BLaER1 treated with 17β-estradiol and CSF1 and Interleukin-3, amounts not matched to agents 10 nM and 100 nM (cell line): ENCODE results near the gene GALNT18.

ENCODE experiments used
- H3K27ac ChIP-seq, 11 experiments: shearing (Covaris generic); formaldehyde crosslinking; 2 replicates each; pipeline ENCODE4 v1.8.1; 2022
- H3K27me3 ChIP-seq, 11 experiments: shearing (Covaris generic); formaldehyde crosslinking; 2 replicates each; pipeline ENCODE4 v1.8.1; 2022
- H3K36me3 ChIP-seq, 11 experiments: shearing (Covaris generic); formaldehyde crosslinking; 2 replicates each; pipeline ENCODE4 v1.8.1; 2022
- H3K4me1 ChIP-seq, 10 experiments: shearing (Covaris generic); formaldehyde crosslinking; 2 replicates each; pipeline ENCODE4 v1.8.1; 2022
- H3K4me2 ChIP-seq, 11 experiments: shearing (Covaris generic); formaldehyde crosslinking; 2 replicates each; pipeline ENCODE4 v1.8.1; 2022
- H3K4me3 ChIP-seq, 10 experiments: shearing (Covaris generic); formaldehyde crosslinking; 2 replicates each; pipeline ENCODE4 v1.8.1; 2022
- H3K9ac ChIP-seq, 11 experiments: shearing (Covaris generic); formaldehyde crosslinking; 2 replicates each; pipeline ENCODE4 v1.8.1; 2022
- H3K9me3 ChIP-seq, 11 experiments: shearing (Covaris generic); formaldehyde crosslinking; replicated peaks in 1 of 11; 2 replicates each; pipeline ENCODE4 v1.8.1; 2022
- H4K20me1 ChIP-seq, 11 experiments: shearing (Covaris generic); formaldehyde crosslinking; 2 replicates each; pipeline ENCODE4 v1.8.1; 2022
- Cebpa-rat ChIP-seq, 11 experiments: shearing (Covaris generic); IDR thresholded peaks; 2 replicates each; pipeline ENCODE4 v1.8.1; 2022

The GALNT18 gene

DNA sequence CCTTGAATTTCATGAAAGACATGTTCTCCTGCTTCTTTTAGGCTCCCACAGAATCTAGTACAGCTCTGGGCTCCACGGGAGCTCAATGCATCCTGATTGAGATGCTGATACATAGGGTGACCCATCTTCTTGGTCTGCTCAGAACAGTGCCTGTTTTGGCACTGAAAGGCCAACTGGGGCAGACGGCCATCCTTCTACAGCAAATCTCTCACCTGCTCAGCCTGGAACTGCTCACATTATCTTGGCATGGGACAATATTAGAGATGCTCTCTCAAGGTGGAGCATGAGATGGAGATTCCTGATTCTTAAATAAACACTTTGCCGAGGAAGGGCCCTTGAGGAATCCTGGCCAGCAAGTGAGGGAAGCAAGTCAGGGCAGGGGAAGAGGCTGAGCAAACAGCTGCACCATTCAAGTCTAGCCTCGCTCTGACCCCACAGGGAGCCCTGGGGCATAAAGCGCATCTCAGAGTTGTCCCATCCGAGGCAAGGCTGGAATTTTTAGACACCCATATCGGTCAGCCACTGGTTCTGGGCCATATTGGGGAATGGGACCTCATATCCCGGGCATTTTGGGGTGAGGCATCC, 210.3 kb downstream of the GALNT18 start:
- no peak for TF ChIP-seq Cebpa-rat (IDR thresholded peaks at IDR 0.05)
- Histone ChIP-seq H3K27me3 (peaks cover 96 to 100% (median 100%) of the 10 kb centered on the region in 11 experiments), H3K4me1 (peaks cover 6 to 26% (median 10%) of the 10 kb centered on the region in 10 experiments)

DNA sequence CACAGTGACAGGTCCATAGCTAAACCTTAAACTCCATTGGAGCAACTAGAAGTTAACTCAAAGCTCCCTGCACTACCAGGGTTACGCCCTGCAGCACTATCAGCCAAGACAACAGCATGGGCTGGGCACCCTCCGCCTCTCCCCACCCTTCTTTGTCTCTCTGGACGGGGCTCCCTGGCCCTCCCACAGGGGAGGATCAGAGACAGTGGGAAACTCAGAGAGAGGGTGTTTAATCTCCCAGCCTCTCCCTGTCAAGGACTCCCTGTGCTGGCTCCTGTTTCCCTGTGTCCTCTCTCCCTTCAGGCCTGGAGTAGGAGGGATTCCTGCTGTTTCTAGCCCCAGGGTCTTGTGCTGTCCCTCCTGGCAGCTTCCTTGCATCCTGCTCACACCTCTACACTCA, 211.9 kb downstream of the GALNT18 start:
- Histone ChIP-seq H3K9ac (no peak overlapping the region), H3K9me3 (0 out of 22 replicates have a peak, but pooled peaks cover 0 to 3% (median 0%) of the 10 kb centered on the region in 11 experiments), H3K36me3 (no peaks in the 10 kb centered on the region), H4K20me1 (peaks cover 0 to 97% (median 73%) of the 10 kb centered on the region in 11 experiments; a peak in 17 of 22 replicates), H3K4me3 (no peak overlapping the region), H3K4me1 (peaks cover 0 to 10% (median 0%) of the 10 kb centered on the region in 10 experiments; a peak in 3 of 20 replicates), H3K27me3 (peaks cover 100% of the 10 kb centered on the region in 11 experiments), H3K4me2 (no peak overlapping the region), H3K27ac (no peak overlapping the region)
- no peak for TF ChIP-seq Cebpa-rat (IDR thresholded peaks at IDR 0.05)

More for the DNA sequence above, 210.3 kb downstream of the GALNT18 start:
- Histone ChIP-seq H3K9ac (no peak overlapping the region), H3K27ac (no peak overlapping the region), H3K9me3 (0 out of 22 replicates have a peak, but pooled peaks cover 0 to 3% (median 0%) of the 10 kb centered on the region in 11 experiments), H3K4me2 (no peak overlapping the region), H3K36me3 (no peaks in the 10 kb centered on the region), H3K4me3 (no peak overlapping the region), H4K20me1 (peaks cover 0 to 99% (median 85%) of the 10 kb centered on the region in 11 experiments; a peak in 20 of 22 replicates)

DNA sequence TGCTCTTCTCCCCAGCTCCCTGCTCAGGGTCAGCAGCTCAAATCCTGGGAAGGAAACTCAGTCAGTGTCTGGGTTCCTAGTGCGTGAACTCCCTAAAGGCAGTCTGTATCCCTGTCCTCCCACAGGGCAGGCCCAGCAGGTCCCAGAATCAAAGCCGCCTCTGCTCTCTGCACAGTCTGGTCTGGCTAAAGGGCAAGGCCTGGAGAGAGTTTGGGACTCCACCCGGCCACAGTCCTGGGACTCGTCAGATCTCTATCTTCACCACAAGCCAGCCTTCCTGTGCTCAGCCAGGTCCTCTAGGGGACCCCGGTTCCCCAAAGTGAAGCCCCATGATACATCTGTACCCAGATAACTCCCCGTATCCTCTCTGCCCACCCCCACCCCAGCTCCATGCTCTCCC, 212.6 kb downstream of the GALNT18 start:
- TF ChIP-seq Cebpa-rat (IDR thresholded peaks at IDR 0.05): no peak
- H3K27ac ChIP-seq: no peak overlapping the region
- H3K4me3 ChIP-seq: no peak overlapping the region
- no peak overlapping the region for H3K9ac ChIP-seq
- H3K4me1 ChIP-seq: peaks cover 0 to 8% (median 0%) of the 10 kb centered on the region in 10 experiments; a peak in 3 of 20 replicates
- peaks cover 99 to 100% (median 100%) of the 10 kb centered on the region in 11 experiments for H3K27me3 ChIP-seq
- no peak overlapping the region for H3K4me2 ChIP-seq
- H4K20me1 ChIP-seq: peaks cover 0 to 96% (median 69%) of the 10 kb centered on the region in 11 experiments; a peak in 17 of 22 replicates
- H3K36me3 ChIP-seq: no peaks in the 10 kb centered on the region
- 0 out of 22 replicates have a peak, but pooled peaks cover 0 to 1% (median 0%) of the 10 kb centered on the region in 11 experiments for H3K9me3 ChIP-seq

DNA sequence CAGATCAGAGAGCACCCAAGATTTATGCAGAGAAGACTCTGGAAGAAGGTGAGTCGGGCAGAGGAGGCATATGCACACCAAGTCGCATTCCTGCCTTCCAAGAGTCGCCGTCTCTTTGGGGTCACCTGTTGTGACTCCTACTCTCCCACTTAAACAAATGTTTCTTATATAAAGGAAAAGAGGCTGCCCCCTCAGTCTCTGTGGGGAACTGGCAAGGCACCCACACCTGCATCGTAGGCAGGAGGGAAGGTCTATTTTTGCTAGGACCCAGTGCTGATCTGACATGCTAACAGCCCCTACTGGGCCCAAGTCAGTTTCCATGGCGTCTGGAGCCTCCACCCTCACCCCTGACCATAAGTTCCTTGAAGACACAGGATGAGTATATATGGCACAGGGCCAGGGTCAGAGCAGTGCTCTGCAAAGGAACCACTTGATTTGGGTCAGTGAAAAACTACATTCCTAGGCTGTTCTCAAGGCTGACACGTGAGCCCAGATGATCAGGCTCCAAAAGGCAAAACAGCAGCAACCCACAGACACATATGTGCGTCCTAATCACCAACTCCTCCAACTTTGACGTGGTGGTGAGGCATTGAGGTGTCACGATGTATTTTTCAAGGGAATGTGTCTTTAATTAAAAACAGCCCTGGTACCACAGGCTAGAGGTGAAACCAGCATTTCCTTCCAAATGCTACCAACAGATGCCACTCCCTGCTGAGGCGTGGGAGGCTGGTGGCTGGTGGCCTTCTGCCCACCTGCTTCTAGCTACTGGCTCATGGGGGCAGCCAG, 213.2 kb downstream of the GALNT18 start:
- H3K36me3 ChIP-seq: no peaks in the 10 kb centered on the region
- H3K4me1 ChIP-seq: peaks cover 0 to 8% (median 0%) of the 10 kb centered on the region in 10 experiments; a peak in 3 of 20 replicates
- H3K9me3 ChIP-seq: no peaks in the 10 kb centered on the region
- no peak overlapping the region for H3K9ac ChIP-seq
- no peak overlapping the region for H3K27ac ChIP-seq
- peaks cover 0 to 96% (median 72%) of the 10 kb centered on the region in 11 experiments; a peak in 17 of 22 replicates for H4K20me1 ChIP-seq
- H3K4me2 ChIP-seq: no peak overlapping the region
- no peak for TF ChIP-seq Cebpa-rat (IDR thresholded peaks at IDR 0.05)
- peaks cover 99 to 100% (median 100%) of the 10 kb centered on the region in 11 experiments for H3K27me3 ChIP-seq
- H3K4me3 ChIP-seq: no peak overlapping the region

DNA sequence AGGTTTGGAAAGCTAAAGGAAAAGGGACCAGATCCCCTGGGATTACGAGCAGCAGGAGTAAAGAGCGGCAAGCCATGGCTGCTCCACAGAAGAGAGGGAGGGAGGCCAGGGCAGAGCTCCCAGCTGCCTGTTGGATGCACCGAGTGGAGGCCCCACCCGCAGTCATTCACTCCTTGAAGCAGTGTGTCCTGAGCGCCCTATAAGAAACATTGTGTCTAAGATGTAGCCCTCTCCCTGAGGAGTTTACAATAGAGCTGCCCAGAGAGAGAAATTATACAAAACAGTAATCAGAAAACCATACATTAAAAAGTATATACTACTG, 214.1 kb downstream of the GALNT18 start:
- Histone ChIP-seq H3K4me3 (no peak overlapping the region), H4K20me1 (peaks cover 0 to 93% (median 64%) of the 10 kb centered on the region in 11 experiments; a peak in 17 of 22 replicates), H3K27me3 (peaks cover 93 to 100% (median 100%) of the 10 kb centered on the region in 11 experiments), H3K9ac (no peak overlapping the region), H3K9me3 (no peaks in the 10 kb centered on the region), H3K36me3 (no peaks in the 10 kb centered on the region), H3K27ac (no peak overlapping the region), H3K4me1 (peaks cover 0 to 8% (median 0%) of the 10 kb centered on the region in 10 experiments; a peak in 3 of 20 replicates), H3K4me2 (peak overlapping the region in 1 of 11 experiments; percentile 20; a peak in 1 of 22 replicates)
- no peak for TF ChIP-seq Cebpa-rat (IDR thresholded peaks at IDR 0.05)

DNA sequence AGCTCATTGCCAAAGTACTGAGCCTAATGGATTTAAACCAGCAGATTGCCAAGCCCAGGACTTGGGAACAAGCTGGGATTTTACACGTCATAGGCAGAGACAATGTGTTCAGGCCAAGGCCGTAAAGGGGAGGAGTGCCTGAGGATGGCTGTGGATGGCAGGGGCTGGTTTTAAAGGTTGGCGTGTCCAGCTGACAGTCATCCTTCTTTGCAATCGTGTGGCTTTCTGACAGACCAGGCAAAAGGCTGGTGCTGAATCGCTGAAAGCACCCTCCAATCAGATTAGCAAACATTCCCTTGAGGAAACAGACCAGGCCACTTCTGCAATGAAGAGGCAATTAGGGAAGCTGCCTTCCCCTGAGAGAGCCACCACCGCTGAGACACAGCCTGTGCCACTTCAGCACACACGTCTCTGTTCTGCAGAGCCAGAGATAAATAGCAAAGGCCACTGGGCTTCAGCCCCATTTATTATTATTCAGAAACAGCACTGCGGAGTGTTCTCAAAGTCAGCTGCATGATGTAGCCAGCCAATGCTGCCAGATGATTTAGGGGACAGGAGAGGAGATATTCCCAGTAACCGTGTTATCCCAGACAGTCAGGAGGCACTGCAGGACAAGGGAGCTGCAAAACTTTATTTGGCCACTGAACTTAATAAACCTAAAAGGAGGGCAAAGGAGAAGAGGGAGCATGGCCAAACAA, 214.6 kb downstream of the GALNT18 start:
- H3K27me3 ChIP-seq: peaks cover 88 to 100% (median 99%) of the 10 kb centered on the region in 11 experiments
- H3K9ac ChIP-seq: no peak overlapping the region
- no peaks in the 10 kb centered on the region for H3K9me3 ChIP-seq
- peaks cover 0 to 8% (median 0%) of the 10 kb centered on the region in 10 experiments; a peak in 3 of 20 replicates for H3K4me1 ChIP-seq
- peak overlapping the region in 1 of 11 experiments; percentile 20; a peak in 1 of 22 replicates for H3K4me2 ChIP-seq
- no peak overlapping the region for H3K27ac ChIP-seq
- TF ChIP-seq Cebpa-rat (IDR thresholded peaks at IDR 0.05): no peak
- H4K20me1 ChIP-seq: peaks cover 0 to 91% (median 62%) of the 10 kb centered on the region in 11 experiments; a peak in 16 of 22 replicates
- no peaks in the 10 kb centered on the region for H3K36me3 ChIP-seq
- H3K4me3 ChIP-seq: no peak overlapping the region

DNA sequence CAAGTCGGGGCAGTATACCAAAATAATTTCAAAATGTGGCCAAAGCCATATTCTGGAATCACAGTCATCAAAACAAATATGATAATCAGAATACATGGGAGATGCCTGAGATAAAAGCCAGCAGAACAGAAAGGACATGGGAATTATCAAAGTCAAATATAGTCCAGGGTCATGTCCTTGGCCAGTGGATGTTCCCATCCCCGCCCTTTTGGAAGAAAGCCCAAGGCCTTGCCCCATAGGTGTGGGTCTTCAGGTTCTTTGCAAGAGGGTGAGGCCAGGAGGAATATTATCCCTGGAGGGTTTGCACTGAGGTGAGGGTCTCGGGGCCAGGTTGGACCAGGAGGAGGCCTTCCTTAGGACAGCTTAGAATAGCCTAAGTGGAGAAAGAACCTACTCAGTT, 215.2 kb downstream of the GALNT18 start:
- Histone ChIP-seq H3K36me3 (no peaks in the 10 kb centered on the region), H3K9me3 (no peaks in the 10 kb centered on the region), H3K4me2 (no peak overlapping the region), H3K27me3 (peaks cover 83 to 100% (median 99%) of the 10 kb centered on the region in 11 experiments), H3K4me3 (no peak overlapping the region), H4K20me1 (peaks cover 0 to 91% (median 56%) of the 10 kb centered on the region in 11 experiments; a peak in 16 of 22 replicates), H3K27ac (no peak overlapping the region), H3K9ac (no peak overlapping the region), H3K4me1 (peaks cover 0 to 8% (median 0%) of the 10 kb centered on the region in 10 experiments; a peak in 3 of 20 replicates)
- TF ChIP-seq Cebpa-rat (IDR thresholded peaks at IDR 0.05): no peak

DNA sequence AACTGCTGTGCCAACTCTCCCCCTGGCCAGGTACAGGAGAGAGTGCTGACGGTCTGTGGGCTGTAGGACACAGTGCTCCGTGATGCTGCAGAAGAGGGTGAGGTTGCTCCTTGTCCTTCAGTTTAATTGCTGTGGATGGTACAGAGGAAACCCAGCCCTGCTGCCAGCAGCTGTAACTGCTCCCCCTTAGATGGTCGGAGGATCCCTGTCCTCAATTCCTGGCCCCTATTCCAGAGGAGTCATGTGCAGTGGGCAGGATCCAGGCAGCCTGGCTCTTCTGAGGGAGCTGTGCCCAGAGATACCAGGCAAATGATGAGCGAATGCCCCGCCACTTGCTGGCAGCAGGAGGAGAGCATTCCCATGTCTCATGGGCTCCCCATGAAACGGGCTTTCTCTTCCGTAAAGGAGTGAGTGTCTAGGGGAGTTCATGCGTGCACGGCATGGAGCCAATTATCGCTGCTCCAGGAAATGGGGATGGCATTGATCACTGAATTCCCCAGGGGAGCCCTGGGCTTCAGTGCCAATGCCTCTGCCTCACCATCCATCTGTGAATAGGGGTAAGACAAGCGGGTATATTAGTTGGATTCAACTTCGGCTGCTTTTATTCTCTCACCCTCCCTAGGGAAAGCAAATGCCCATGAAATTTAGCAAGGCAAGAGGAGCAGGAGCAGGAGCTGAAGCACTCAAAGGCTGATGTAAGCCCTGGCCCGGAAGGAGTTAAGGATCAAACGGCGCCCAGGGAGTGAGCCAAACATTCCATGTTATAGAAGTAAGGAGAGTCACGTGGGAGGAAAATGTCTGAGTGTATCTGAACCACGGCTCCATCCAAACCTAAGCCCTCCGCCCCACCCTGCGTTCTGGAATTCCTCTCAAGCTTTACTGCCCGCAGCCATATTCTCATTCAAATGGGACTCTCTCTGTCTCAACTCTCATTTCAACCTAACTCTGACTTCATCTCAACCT, 217.8 kb downstream of the GALNT18 start:
- no peak overlapping the region for H3K27ac ChIP-seq
- H3K4me1 ChIP-seq: peaks cover 0 to 8% (median 0%) of the 10 kb centered on the region in 10 experiments; a peak in 3 of 20 replicates

More for the DNA sequence above, 217.8 kb downstream of the GALNT18 start:
- peaks cover 0 to 71% (median 37%) of the 10 kb centered on the region in 11 experiments; a peak in 15 of 22 replicates for H4K20me1 ChIP-seq
- no peak overlapping the region for H3K4me2 ChIP-seq
- H3K9me3 ChIP-seq: no peaks in the 10 kb centered on the region
- TF ChIP-seq Cebpa-rat (IDR thresholded peaks at IDR 0.05): no peak
- H3K9ac ChIP-seq: no peak overlapping the region
- no peak overlapping the region for H3K4me3 ChIP-seq
- H3K27me3 ChIP-seq: peaks cover 57 to 97% (median 73%) of the 10 kb centered on the region in 11 experiments
- H3K36me3 ChIP-seq: no peaks in the 10 kb centered on the region
